HEK293 (cell line): ENCODE data around the gene TMEM185B.
A peak's percentile ranks its signal among the peaks of the same experiment; 100 is the strongest.

Experiments
- HOXA7 ChIP-seq: sonication (generic); formaldehyde crosslinking; IDR thresholded peaks from 2 replicates; pipeline ENCODE4 v1.8.1; 2022; ENCODE audit warnings: missing genetic modification reagents, borderline replicate concordance
- HOXC10 ChIP-seq: sonication (generic); formaldehyde crosslinking; IDR thresholded peaks from 2 replicates; pipeline ENCODE4 v1.8.1; 2023; ENCODE audit warnings: mild to moderate bottlenecking, missing genetic modification reagents
- IKZF3 ChIP-seq: fragments of 450-650 bp; IDR thresholded peaks from 2 replicates; pipeline ENCODE4 v1.5.0; 2018; ENCODE audit warnings: missing biosample characterization, mild to moderate bottlenecking, missing genetic modification characterization, moderate library complexity
- KLF1 ChIP-seq: fragments of 450-650 bp; formaldehyde crosslinking; IDR thresholded peaks from 2 replicates; pipeline ENCODE4 v1.5.1; 2016; ENCODE audit warnings: missing biosample characterization, missing genetic modification characterization
- KLF8 ChIP-seq: fragments of 450-650 bp; formaldehyde crosslinking; IDR thresholded peaks from 2 replicates; pipeline ENCODE4 v1.5.1; 2016; ENCODE audit warnings: missing biosample characterization, missing genetic modification characterization
- OSR2 ChIP-seq: fragments of 450-650 bp; formaldehyde crosslinking; IDR thresholded peaks from 2 replicates; pipeline ENCODE4 v1.5.1; 2016; ENCODE audit warnings: missing biosample characterization, missing genetic modification characterization
- OVOL3 ChIP-seq: fragments of 450-650 bp; formaldehyde crosslinking; IDR thresholded peaks from 2 replicates; pipeline ENCODE4 v1.5.1; 2016; ENCODE audit warnings: missing biosample characterization, missing genetic modification characterization
- PBX3 ChIP-seq: sonication (generic); formaldehyde crosslinking; IDR thresholded peaks from 2 replicates; pipeline ENCODE4 v1.8.1; 2022; ENCODE audit warnings: mild to moderate bottlenecking, moderate library complexity, missing genetic modification reagents
- RBAK ChIP-seq: fragments of 450-650 bp; formaldehyde crosslinking; IDR thresholded peaks from 2 replicates; pipeline ENCODE4 v1.5.1; 2016; ENCODE audit warnings: missing biosample characterization, missing genetic modification characterization
- WT1 ChIP-seq: fragments of 450-650 bp; formaldehyde crosslinking; IDR thresholded peaks from 2 replicates; pipeline ENCODE4 v1.5.1; 2016; ENCODE audit warnings: missing biosample characterization, missing genetic modification characterization
- YY1 ChIP-seq: fragments of 450-650 bp; formaldehyde crosslinking; IDR thresholded peaks from 2 replicates; pipeline ENCODE4 v1.5.1; 2018; ENCODE audit warnings: missing biosample characterization, missing genetic modification characterization
- ZBTB8A ChIP-seq: fragments of 450-650 bp; formaldehyde crosslinking; IDR thresholded peaks from 2 replicates; pipeline ENCODE4 v1.5.1; 2016; ENCODE audit warnings: missing biosample characterization, missing genetic modification characterization
- ZFHX2 ChIP-seq: fragments of 450-650 bp; formaldehyde crosslinking; conservative IDR thresholded peaks from 2 replicates; pipeline ENCODE4 v1.5.1; 2016; ENCODE audit warnings: missing biosample characterization, missing genetic modification characterization
- ZFP37 ChIP-seq: fragments of 450-650 bp; formaldehyde crosslinking; IDR thresholded peaks from 2 replicates; pipeline ENCODE4 v1.5.1; 2016; ENCODE audit warnings: missing biosample characterization, missing genetic modification characterization
- ZNF146 ChIP-seq: fragments of 450-650 bp; formaldehyde crosslinking; IDR thresholded peaks from 2 replicates; pipeline ENCODE4 v1.5.1; 2016; ENCODE audit warnings: missing biosample characterization, missing genetic modification characterization
- ZNF266 ChIP-seq: fragments of 450-650 bp; formaldehyde crosslinking; IDR thresholded peaks from 2 replicates; pipeline ENCODE4 v1.5.1; 2016; ENCODE audit warnings: missing biosample characterization, missing genetic modification characterization, low read depth
- ZNF292 ChIP-seq: fragments of 450-650 bp; formaldehyde crosslinking; IDR thresholded peaks from 2 replicates; pipeline ENCODE4 v1.5.1; 2016; ENCODE audit warnings: low read depth, missing biosample characterization, missing genetic modification characterization, borderline replicate concordance
- ZNF394 ChIP-seq: fragments of 450-650 bp; formaldehyde crosslinking; IDR thresholded peaks from 2 replicates; pipeline ENCODE4 v1.5.1; 2016; ENCODE audit warnings: missing biosample characterization, missing genetic modification characterization, mild to moderate bottlenecking, moderate library complexity, borderline replicate concordance
- ZNF404 ChIP-seq: fragments of 450-650 bp; formaldehyde crosslinking; IDR thresholded peaks from 2 replicates; pipeline ENCODE4 v1.5.1; 2017; ENCODE audit warnings: missing biosample characterization, missing genetic modification characterization
- ZNF416 ChIP-seq: fragments of 450-650 bp; formaldehyde crosslinking; IDR thresholded peaks from 2 replicates; pipeline ENCODE4 v1.5.1; 2016; ENCODE audit warnings: missing biosample characterization, missing genetic modification characterization
- ZNF48 ChIP-seq: fragments of 450-650 bp; formaldehyde crosslinking; IDR thresholded peaks from 2 replicates; pipeline ENCODE4 v1.5.1; 2016; ENCODE audit warnings: missing biosample characterization, missing genetic modification characterization
- ZNF529 ChIP-seq: fragments of 450-650 bp; formaldehyde crosslinking; IDR thresholded peaks from 2 replicates; pipeline ENCODE4 v1.5.1; 2017; ENCODE audit warnings: missing genetic modification characterization, missing biosample characterization; ENCODE audit not compliant: insufficient replicate concordance
- ZNF549 ChIP-seq: fragments of 450-650 bp; IDR thresholded peaks from 2 replicates; pipeline ENCODE4 v1.5.1; 2018; ENCODE audit warnings: missing biosample characterization, missing genetic modification characterization, mild to moderate bottlenecking, inconsistent platforms, moderate library complexity
- ZNF654 ChIP-seq: fragments of 450-650 bp; formaldehyde crosslinking; IDR thresholded peaks from 2 replicates; pipeline ENCODE4 v1.5.1; 2016; ENCODE audit warnings: low read depth, missing biosample characterization, missing genetic modification characterization
- ZNF677 ChIP-seq: fragments of 450-650 bp; IDR thresholded peaks from 2 replicates; pipeline ENCODE4 v1.5.0; 2018; ENCODE audit warnings: missing biosample characterization, mild to moderate bottlenecking, missing genetic modification characterization, moderate library complexity
- ZNF707 ChIP-seq: fragments of 450-650 bp; formaldehyde crosslinking; IDR thresholded peaks from 2 replicates; pipeline ENCODE4 v1.5.1; 2016; ENCODE audit warnings: missing biosample characterization, missing genetic modification characterization
- ZNF792 ChIP-seq: fragments of 450-650 bp; formaldehyde crosslinking; IDR thresholded peaks from 2 replicates; pipeline ENCODE4 v1.5.1; 2016; ENCODE audit warnings: missing biosample characterization, missing genetic modification characterization
- TF ChIP-seq, protein P1 (sequence below): IDR thresholded peaks from 2 replicates; pipeline ENCODE4 v1.6.1; 2011; ENCODE audit warnings: mild to moderate bottlenecking, low read depth, low read length, borderline replicate concordance
- TF ChIP-seq, protein P2 (sequence below): fragments of 450-650 bp; formaldehyde crosslinking; IDR thresholded peaks from 2 replicates; pipeline ENCODE4 v1.5.1; 2016; ENCODE audit warnings: missing biosample characterization, missing genetic modification characterization
- TF ChIP-seq, protein P3 (sequence below): fragments of 450-650 bp; formaldehyde crosslinking; optimal IDR thresholded peaks from 2 replicates; pipeline ENCODE3; 2016; ENCODE audit warnings: missing biosample characterization, mild to moderate bottlenecking, missing genetic modification characterization
- TF ChIP-seq, protein P4 (sequence below): fragments of 450-650 bp; formaldehyde crosslinking; IDR thresholded peaks from 2 replicates; pipeline ENCODE4 v1.5.1; 2016; ENCODE audit warnings: missing biosample characterization, missing genetic modification characterization
- TF ChIP-seq, protein P5 (sequence below): fragments of 450-650 bp; formaldehyde crosslinking; IDR thresholded peaks from 2 replicates; pipeline ENCODE4 v1.5.1; 2016; ENCODE audit warnings: missing biosample characterization, missing genetic modification characterization

The TMEM185B gene

DNA sequence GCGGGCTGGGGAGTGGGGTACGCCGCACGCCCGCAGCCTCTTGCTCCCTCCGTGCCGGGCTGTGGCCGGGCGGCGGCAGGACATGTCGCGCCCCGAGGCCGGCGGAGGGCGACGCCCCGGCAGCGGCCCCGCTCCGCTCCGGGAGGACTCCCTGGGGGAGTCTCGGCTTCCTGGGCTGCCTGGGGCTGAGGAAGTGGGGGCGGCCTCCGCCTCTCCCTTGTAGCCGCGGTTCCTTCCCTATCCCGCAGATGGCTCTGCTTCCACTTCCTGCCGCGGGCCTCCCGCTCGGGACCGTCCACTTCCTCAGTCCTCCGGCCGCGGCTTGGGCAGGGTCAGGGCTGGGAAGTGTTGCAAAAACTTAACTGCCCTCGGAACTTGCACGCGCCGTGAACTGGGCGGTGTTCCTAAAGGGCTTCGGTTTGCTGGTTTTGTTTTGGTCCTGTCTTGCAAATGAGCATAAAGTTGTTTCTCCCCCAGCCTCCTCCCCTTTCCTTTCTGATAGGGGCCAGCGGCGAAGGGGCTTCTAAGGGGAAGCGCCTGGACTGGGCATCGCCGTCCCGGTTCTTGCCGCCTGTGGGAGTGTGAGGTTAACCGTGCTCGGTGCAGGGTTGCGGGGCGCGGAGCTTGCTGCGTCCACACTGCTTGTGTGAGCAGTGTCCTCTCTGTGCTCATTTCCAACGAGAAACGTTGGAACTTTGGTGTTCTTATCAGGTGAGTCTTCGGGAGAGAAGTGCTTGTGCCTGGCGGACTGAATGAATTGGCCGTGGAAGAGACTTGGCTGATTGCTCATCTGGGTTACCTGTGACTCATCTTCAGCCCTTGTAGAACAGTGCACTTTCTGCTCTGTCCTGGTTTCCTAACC lies 30.1 kb upstream of the TMEM185B start (continued):
- TF ChIP-seq PBX3 (peak; percentile 78; the same call in 1 of the 2 replicates), ZNF394 (tag by site-specific recombination) (no peak), ZBTB8A (peak; percentile 62; the same call in 1 of the 2 replicates), ZNF549 (tag by site-specific recombination) (no peak), ZFHX2 (tag by site-specific recombination) (no peak; the same call in 1 of the 2 replicates), ZNF707 (tag by site-specific recombination) (no peak), WT1 (no peak), ZNF529 (tag by site-specific recombination) (no peak), YY1 (tag by site-specific recombination) (no peak), HOXA7 (CRISPR knock-in tag) (no peak), ZNF292 (tag by site-specific recombination) (no peak), ZNF654 (tag by site-specific recombination) (no peak), KLF8 (tag by site-specific recombination) (peak; percentile 52; the same call in 1 of the 2 replicates), HOXC10 (CRISPR knock-in tag) (no peak), IKZF3 (peak; percentile 34; the same call in 1 of the 2 replicates), ZNF404 (tag by site-specific recombination) (no peak), KLF1 (tag by site-specific recombination) (peak; percentile 37; the same call in 1 of the 2 replicates), OVOL3 (no peak), ZNF677 (no peak), ZNF146 (tag by site-specific recombination) (no peak), RBAK (no peak), ZNF416 (no peak), ZNF266 (tag by site-specific recombination) (no peak), ZNF792 (tag by site-specific recombination) (no peak), ZFP37 (tag by site-specific recombination) (no peak), OSR2 (tag by site-specific recombination) (no peak), ZNF48 (no peak)
- TF ChIP-seq, protein P1, sequence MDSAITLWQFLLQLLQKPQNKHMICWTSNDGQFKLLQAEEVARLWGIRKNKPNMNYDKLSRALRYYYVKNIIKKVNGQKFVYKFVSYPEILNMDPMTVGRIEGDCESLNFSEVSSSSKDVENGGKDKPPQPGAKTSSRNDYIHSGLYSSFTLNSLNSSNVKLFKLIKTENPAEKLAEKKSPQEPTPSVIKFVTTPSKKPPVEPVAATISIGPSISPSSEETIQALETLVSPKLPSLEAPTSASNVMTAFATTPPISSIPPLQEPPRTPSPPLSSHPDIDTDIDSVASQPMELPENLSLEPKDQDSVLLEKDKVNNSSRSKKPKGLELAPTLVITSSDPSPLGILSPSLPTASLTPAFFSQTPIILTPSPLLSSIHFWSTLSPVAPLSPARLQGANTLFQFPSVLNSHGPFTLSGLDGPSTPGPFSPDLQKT, result no peak
- TF ChIP-seq, protein P2, sequence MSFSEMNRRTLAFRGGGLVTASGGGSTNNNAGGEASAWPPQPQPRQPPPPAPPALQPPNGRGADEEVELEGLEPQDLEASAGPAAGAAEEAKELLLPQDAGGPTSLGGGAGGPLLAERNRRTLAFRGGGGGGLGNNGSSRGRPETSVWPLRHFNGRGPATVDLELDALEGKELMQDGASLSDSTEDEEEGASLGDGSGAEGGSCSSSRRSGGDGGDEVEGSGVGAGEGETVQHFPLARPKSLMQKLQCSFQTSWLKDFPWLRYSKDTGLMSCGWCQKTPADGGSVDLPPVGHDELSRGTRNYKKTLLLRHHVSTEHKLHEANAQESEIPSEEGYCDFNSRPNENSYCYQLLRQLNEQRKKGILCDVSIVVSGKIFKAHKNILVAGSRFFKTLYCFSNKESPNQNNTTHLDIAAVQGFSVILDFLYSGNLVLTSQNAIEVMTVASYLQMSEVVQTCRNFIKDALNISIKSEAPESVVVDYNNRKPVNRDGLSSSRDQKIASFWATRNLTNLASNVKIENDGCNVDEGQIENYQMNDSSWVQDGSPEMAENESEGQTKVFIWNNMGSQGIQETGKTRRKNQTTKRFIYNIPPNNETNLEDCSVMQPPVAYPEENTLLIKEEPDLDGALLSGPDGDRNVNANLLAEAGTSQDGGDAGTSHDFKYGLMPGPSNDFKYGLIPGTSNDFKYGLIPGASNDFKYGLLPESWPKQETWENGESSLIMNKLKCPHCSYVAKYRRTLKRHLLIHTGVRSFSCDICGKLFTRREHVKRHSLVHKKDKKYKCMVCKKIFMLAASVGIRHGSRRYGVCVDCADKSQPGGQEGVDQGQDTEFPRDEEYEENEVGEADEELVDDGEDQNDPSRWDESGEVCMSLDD (tag by site-specific recombination), result no peak
- TF ChIP-seq, protein P3, sequence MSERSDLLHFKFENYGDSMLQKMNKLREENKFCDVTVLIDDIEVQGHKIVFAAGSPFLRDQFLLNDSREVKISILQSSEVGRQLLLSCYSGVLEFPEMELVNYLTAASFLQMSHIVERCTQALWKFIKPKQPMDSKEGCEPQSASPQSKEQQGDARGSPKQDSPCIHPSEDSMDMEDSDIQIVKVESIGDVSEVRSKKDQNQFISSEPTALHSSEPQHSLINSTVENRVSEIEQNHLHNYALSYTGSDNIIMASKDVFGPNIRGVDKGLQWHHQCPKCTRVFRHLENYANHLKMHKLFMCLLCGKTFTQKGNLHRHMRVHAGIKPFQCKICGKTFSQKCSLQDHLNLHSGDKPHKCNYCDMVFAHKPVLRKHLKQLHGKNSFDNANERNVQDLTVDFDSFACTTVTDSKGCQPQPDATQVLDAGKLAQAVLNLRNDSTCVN (tag by site-specific recombination), result no peak
- TF ChIP-seq, protein P4, sequence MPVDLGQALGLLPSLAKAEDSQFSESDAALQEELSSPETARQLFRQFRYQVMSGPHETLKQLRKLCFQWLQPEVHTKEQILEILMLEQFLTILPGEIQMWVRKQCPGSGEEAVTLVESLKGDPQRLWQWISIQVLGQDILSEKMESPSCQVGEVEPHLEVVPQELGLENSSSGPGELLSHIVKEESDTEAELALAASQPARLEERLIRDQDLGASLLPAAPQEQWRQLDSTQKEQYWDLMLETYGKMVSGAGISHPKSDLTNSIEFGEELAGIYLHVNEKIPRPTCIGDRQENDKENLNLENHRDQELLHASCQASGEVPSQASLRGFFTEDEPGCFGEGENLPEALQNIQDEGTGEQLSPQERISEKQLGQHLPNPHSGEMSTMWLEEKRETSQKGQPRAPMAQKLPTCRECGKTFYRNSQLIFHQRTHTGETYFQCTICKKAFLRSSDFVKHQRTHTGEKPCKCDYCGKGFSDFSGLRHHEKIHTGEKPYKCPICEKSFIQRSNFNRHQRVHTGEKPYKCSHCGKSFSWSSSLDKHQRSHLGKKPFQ (tag by site-specific recombination), result no peak
- TF ChIP-seq, protein P5, sequence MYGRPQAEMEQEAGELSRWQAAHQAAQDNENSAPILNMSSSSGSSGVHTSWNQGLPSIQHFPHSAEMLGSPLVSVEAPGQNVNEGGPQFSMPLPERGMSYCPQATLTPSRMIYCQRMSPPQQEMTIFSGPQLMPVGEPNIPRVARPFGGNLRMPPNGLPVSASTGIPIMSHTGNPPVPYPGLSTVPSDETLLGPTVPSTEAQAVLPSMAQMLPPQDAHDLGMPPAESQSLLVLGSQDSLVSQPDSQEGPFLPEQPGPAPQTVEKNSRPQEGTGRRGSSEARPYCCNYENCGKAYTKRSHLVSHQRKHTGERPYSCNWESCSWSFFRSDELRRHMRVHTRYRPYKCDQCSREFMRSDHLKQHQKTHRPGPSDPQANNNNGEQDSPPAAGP (tag by site-specific recombination), result 0 out of 2 replicates have a peak, but pooled peaks have one; percentile 20
